B cell (primary cell): ENCODE measurements around the gene EBP. TPM values are rescaled to one million over a fixed set of nuclear protein-coding genes. Genes with fewer than 3 reads are reported as not detected.

Experiments used
- ATAC-seq: fragments of 200-7000 bp; cut with Tn5 transposase; one replicate; pipeline ENCODE4 v1.10.0; 2021; ENCODE audit warnings: low read depth, mild to moderate bottlenecking, moderate number of reproducible peaks, moderate library complexity
- CTCF ChIA-PET: fragments of 350-600 bp; sonication (Branson Sonifier 250); formaldehyde crosslinking; loops from one replicate; lab custom pipeline; 2021; ENCODE audit warnings: antibody characterized with exemption, inconsistent platforms; lab: Charles Lee
- POLR2A ChIA-PET: fragments of 350-600 bp; sonication (Branson Sonifier 250); formaldehyde crosslinking; loops from one replicate; lab custom pipeline; 2021; ENCODE audit warnings: antibody characterized with exemption; lab: Charles Lee
- DNase-seq: peaks from one replicate; pipeline ENCODE4 v3.0.0; 2013
- H2AFZ ChIP-seq: 2 replicates; pipeline ENCODE4 v1.6.1; 2012; ENCODE audit warnings: mild to moderate bottlenecking, low read depth, low read length; ENCODE audit not compliant: insufficient read depth, poor library complexity, severe bottlenecking
- H3K27ac ChIP-seq, 2 donors: 1 replicate in 1 of 2; 2 replicates in 1 of 2; pipeline ENCODE4 v1.5.1; 2012 to 2013; ENCODE audit warnings: low read length in 2 of 2, mild to moderate bottlenecking in 2 of 2, moderate library complexity in 1 of 2
- H3K27me3 ChIP-seq, 4 experiments: fragments of 200-600 bp in 1 of 4; sonication (generic) in 1 of 4; replicated peaks in 1 of 4; 1 replicate in 2 of 4; 2 replicates in 2 of 4; pipeline versions ENCODE4 v1.6.1 to v1.7.0; 2013 to 2016; ENCODE audit warnings: low read length in 3 of 4, mild to moderate bottlenecking in 2 of 4, mixed read lengths in 1 of 4, moderate library complexity in 1 of 4; ENCODE audit not compliant: insufficient read depth in 4 of 4, control insufficient read depth in 3 of 4; ENCODE audit errors: control extremely low read depth in 1 of 4
- H3K36me3 ChIP-seq, 2 experiments: replicated peaks in 1 of 2; 1 replicate in 1 of 2; 2 replicates in 1 of 2; pipeline versions ENCODE4 v1.6.1 to v1.7.1; 2013; ENCODE audit warnings: low read length in 1 of 2; ENCODE audit not compliant: insufficient read depth in 2 of 2, control insufficient read depth in 1 of 2; ENCODE audit errors: control extremely low read depth in 1 of 2, extremely low read depth in 1 of 2
- H3K4me1 ChIP-seq, 2 donors: fragments of 200-600 bp in 1 of 2; sonication (generic) in 1 of 2; 1 replicate in 1 of 2; 2 replicates in 1 of 2; pipeline versions ENCODE4 v1.5.1 to v1.6.1; 2013 to 2017; ENCODE audit warnings: low read length in 2 of 2; ENCODE audit not compliant: control insufficient read depth in 2 of 2, insufficient read depth in 2 of 2
- H3K4me2 ChIP-seq: replicated peaks from 2 replicates; pipeline ENCODE3; 2012; ENCODE audit warnings: mild to moderate bottlenecking, low read depth, low read length; ENCODE audit not compliant: poor library complexity, severe bottlenecking
- H3K4me3 ChIP-seq, 5 experiments: fragments of 200-600 bp in 1 of 5; sonication (generic) in 1 of 5; 1 replicate in 3 of 5; 2 replicates in 2 of 5; pipeline versions ENCODE4 v1.5.1 to v1.7.0; 2011 to 2016; ENCODE audit warnings: low read length in 4 of 5, mild to moderate bottlenecking in 4 of 5, low read depth in 2 of 5, control low read depth in 1 of 5, moderate library complexity in 1 of 5; ENCODE audit not compliant: insufficient read depth in 1 of 5; ENCODE audit errors: control extremely low read depth in 1 of 5, extremely low read depth in 1 of 5
- H3K79me2 ChIP-seq: fragments of 200-600 bp; sonication (generic); one replicate; pipeline ENCODE4 v1.6.0; 2016; ENCODE audit warnings: low read length; ENCODE audit not compliant: control insufficient read depth, insufficient read depth
- H3K9ac ChIP-seq: fragments of 200-600 bp; sonication (generic); 2 replicates; pipeline ENCODE4 v1.6.1; 2017; ENCODE audit warnings: mild to moderate bottlenecking, low read length, moderate library complexity
- H3K9me3 ChIP-seq, 3 donors: one replicate each; pipeline versions ENCODE4 v1.6.1 to v1.7.1; 2013; ENCODE audit warnings: low read length in 2 of 3; ENCODE audit not compliant: control insufficient read depth in 2 of 3, insufficient read depth in 1 of 3; ENCODE audit errors: control extremely low read depth in 1 of 3
- H4K20me1 ChIP-seq: 2 replicates; pipeline ENCODE4 v1.6.0; 2012; ENCODE audit warnings: mild to moderate bottlenecking, low read length; ENCODE audit not compliant: insufficient read depth, control insufficient read depth, poor library complexity, severe bottlenecking
- H3K27ac Mint-ChIP-seq: one replicate; pipeline ENCODE4 v1.8.0; 2021; ENCODE audit warnings: mixed read lengths
- H3K27me3 Mint-ChIP-seq: one replicate; pipeline ENCODE4 v1.8.0; 2021; ENCODE audit warnings: mixed read lengths
- H3K4me1 Mint-ChIP-seq: one replicate; pipeline ENCODE4 v1.8.0; 2021; ENCODE audit warnings: mixed read lengths
- H3K4me3 Mint-ChIP-seq: one replicate; pipeline ENCODE4 v1.8.0; 2021; ENCODE audit warnings: mixed read lengths
- H3K9me3 Mint-ChIP-seq: one replicate; pipeline ENCODE4 v1.8.0; 2022; ENCODE audit warnings: mixed read lengths; ENCODE audit not compliant: insufficient read depth
- CTCF ChIP-seq: fragments of 200-600 bp; IDR thresholded peaks from one replicate; pipeline ENCODE4 v1.8.0; 2022; ENCODE audit warnings: antibody characterized with exemption, mild to moderate bottlenecking
- EZH2 ChIP-seq: IDR thresholded peaks from 2 replicates; pipeline ENCODE4 v1.6.1; 2012; ENCODE audit warnings: borderline replicate concordance, low read depth, mild to moderate bottlenecking, moderate library complexity, low read length; ENCODE audit not compliant: insufficient read depth, poor library complexity, severe bottlenecking
- WGBS: methylation state at CpG from one replicate; pipeline ENCODE4 v1.1.5; 2013; ENCODE audit warnings: missing lambda C conversion rate; ENCODE audit not compliant: insufficient coverage; 5-methylcytosine and 5-hydroxymethylcytosine counted together
- intact Hi-C: fragments of 100-400 bp; cut with micrococcal nuclease; formaldehyde crosslinking; loops from one replicate; pipeline ENCODE4 v1.10.0; 2022
- polyA plus RNA-seq: library from polyadenylated mRNA; depleted of rRNA; stranded (reverse); fragments of >200 nt; gene quantifications from 2 replicates; pipeline ENCODE4 v1.2.3, GENCODE V29; 2012
- total RNA-seq, 2 donors: library from RNA; stranded (reverse); fragments of 120-200 nt in 1 of 2; gene quantifications; 1 replicate in 1 of 2; 2 replicates in 1 of 2; pipeline versions ENCODE4 v1.2.3 to v1.2.4, GENCODE V29; 2013 to 2022

EBP gene
- total and polyA plus RNA-seq, 2 donors (not counting 1 experiment from before 2014, with no cell fraction given) = 27.9 to 60.8 TPM

GRCh38 chrX:48538641-48539344 is 17.2 kb downstream of the EBP start:
- H3K9ac ChIP-seq = peak overlapping the region; percentile 15
- peaks cover 0 to 6% of the 10 kb centered on the region in 2 experiments for H3K36me3 ChIP-seq
- DNase-seq = no peak
- peak overlapping the region in 3 of 5 experiments; percentile 17 to 44 (median 36) for H3K4me3 ChIP-seq
- H4K20me1 ChIP-seq = no peaks in the 10 kb centered on the region
- no peaks in the 10 kb centered on the region for H3K27me3 ChIP-seq
- no peaks in the 10 kb centered on the region for H3K9me3 Mint-ChIP-seq
- peak overlapping the region; percentile 94 to 97 for H3K27ac ChIP-seq
- peak overlapping the region; percentile 91 for H3K4me3 Mint-ChIP-seq
- WGBS = 78% methylated on average over 11 of the region's 23 CpGs
- ATAC-seq = no peak
- no peaks in the 10 kb centered on the region for H3K9me3 ChIP-seq
- TF ChIP-seq EZH2 = no peak
- TF ChIP-seq CTCF = no peak
- peaks cover 20% of the 10 kb centered on the region for H3K4me1 Mint-ChIP-seq
- peak overlapping the region; percentile 97 for H3K27ac Mint-ChIP-seq
- H3K4me2 ChIP-seq = peak overlapping the region; percentile 81
- POLR2A ChIA-PET = interaction anchor here (0.6 to 2.9 kb wide), 15 partner anchors 17 to 888 kb away, joined by 3 to 20 read pairs (median 5); partner anchors contain the start of genes EBP, ELK1, FTSJ1 and GRIPAP1
- no peaks in the 10 kb centered on the region for H3K27me3 Mint-ChIP-seq
- intact Hi-C loops = loop anchor here (1.0 kb wide), 6 partner anchors 17 to 158 kb away; partner anchors contain the start of genes EBP, PORCN, RBM3 and SUV39H1
- peaks cover 19% of the 10 kb centered on the region for H3K79me2 ChIP-seq
- CTCF ChIA-PET = interaction anchor here (0.7 to 2.5 kb wide), 3 partner anchors 11 to 1364 kb away, joined by 3 to 11 read pairs (median 3); no protein-coding TSS in a partner anchor
- H2AFZ ChIP-seq = peak overlapping the region; percentile 46
- peaks cover 10 to 18% of the 10 kb centered on the region in 2 donors for H3K4me1 ChIP-seq
